Right lobe of liver (tissue), 6 donors: ENCODE measurements around the gene SLC9A8. TPM values are rescaled to one million over a fixed set of nuclear protein-coding genes. Genes with fewer than 3 reads are reported as not detected.
A peak's percentile ranks its signal among the peaks of the same experiment; 100 is the strongest.

ENCODE experiments used
- ATAC-seq, 4 donors: fragments of 200-7000 bp; cut with Tn5 transposase; one replicate each; pipeline ENCODE4 v1.9.1; 2020; ENCODE audit warnings: mild to moderate bottlenecking in 4 of 4, moderate library complexity in 4 of 4
- DNase-seq, 3 donors: peaks; one replicate each; pipeline ENCODE4 v3.0.0-alpha.2; 2020
- H3K27ac ChIP-seq, 3 donors: fragments of 200-600 bp; one replicate each; pipeline ENCODE4 v1.8.0; 2022
- H3K27me3 ChIP-seq, 2 donors: fragments of 200-600 bp; one replicate each; pipeline ENCODE4 v1.8.0; 2022
- H3K36me3 ChIP-seq, 4 donors: fragments of 200-600 bp; sonication (generic) in 1 of 4; one replicate each; pipeline versions ENCODE4 v1.5.1 to v1.8.0; 2017 to 2022; ENCODE audit warnings: control low read depth in 1 of 4
- H3K4me1 ChIP-seq, 4 donors: fragments of 200-600 bp; sonication (generic) in 1 of 4; one replicate each; pipeline versions ENCODE4 v1.5.1 to v1.8.0; 2017 to 2022; ENCODE audit warnings: control low read depth in 1 of 4
- H3K4me3 ChIP-seq, 3 donors: fragments of 200-600 bp; one replicate each; pipeline ENCODE4 v1.8.0; 2022
- H3K9me3 ChIP-seq, 4 donors: fragments of 200-600 bp; sonication (generic) in 1 of 4; one replicate each; pipeline versions ENCODE4 v1.5.1 to v1.8.0; 2017 to 2022; ENCODE audit warnings: control low read depth in 1 of 4
- CTCF ChIP-seq, 4 donors: fragments of 200-600 bp in 3 of 4; fragments of 450-650 bp in 1 of 4; IDR thresholded peaks; one replicate each; pipeline versions ENCODE4 v1.5.1 to v1.8.0; 2016 to 2022; ENCODE audit warnings: antibody characterized with exemption in 4 of 4, mild to moderate bottlenecking in 2 of 4
- POLR2A ChIP-seq: fragments of 450-650 bp; IDR thresholded peaks from one replicate; pipeline ENCODE4 v1.6.1; 2017; ENCODE audit warnings: antibody characterized with exemption, mild to moderate bottlenecking
- WGBS: methylation state at CpG from one replicate; pipeline ENCODE4 v1.1.6; 2018; ENCODE audit warnings: low coverage, low lambda C conversion rate; ENCODE audit not compliant: insufficient coverage; ENCODE audit errors: missing lambda C conversion rate; 5-methylcytosine and 5-hydroxymethylcytosine counted together
- intact Hi-C, 2 donors: fragments of 100-400 bp; cut with DNase I; formaldehyde crosslinking; loops; one replicate each; pipeline versions ENCODE4 v1.11.2 to v1.14.1; 2022
- total RNA-seq, 6 experiments: library from RNA; depleted of rRNA in 2 of 6; stranded (reverse); fragments of >200 nt in 2 of 6; fragmentation: NEBNext Ultra II Directional in 3 of 6; extraction: Animal tissue kit (Norgen Biotek cat#: 25700) in 3 of 6; gene quantifications; one replicate each; pipeline versions ENCODE4 v1.1.0 to v1.2.4, GENCODE V29; 2016 to 2023
- donor health status: DM: no; HTN: yes; CAD: no.
- donor health status: DM: no; HTN: no; CAD: no.
- donor health status: DM: no; HTN: no; CAD: no.
- donor health status: DM: no; HTN: yes; CAD: no.
- donor health status: DM: no; HTN: yes; CAD: no.

SLC9A8 gene
- total RNA-seq, 6 experiments from 2014 or later = 6.8 to 10.6 (median 9.6) TPM

- Histone ChIP-seq H3K9me3 (no peaks in the 10 kb centered on the region), H3K36me3 (peaks cover 0 to 17% (median 3%) of the 10 kb centered on the region in 4 donors), H3K27ac (peak overlapping the region; percentile 90 to 98 (median 92)), H3K27me3 (no peaks in the 10 kb centered on the region), H3K4me3 (peak overlapping the region; percentile 72 to 95 (median 88)), H3K4me1 (peaks cover 0 to 18% (median 2%) of the 10 kb centered on the region in 4 donors)
- intact Hi-C loops = no loop called here
- DNase-seq (no peak), ATAC-seq (peak in 1 of 4 donors; percentile 5)
- no peak for TF ChIP-seq POLR2A
- no peak for TF ChIP-seq CTCF (IDR thresholded peaks at IDR 0.05)
- WGBS = 6% methylated on average over 11 of the region's 11 CpGs
These were observed 812 bp downstream of the SLC9A8 start for GRCh38 chr20:49813305-49813974.

GRCh38 chr20:49814057-49814694, 1.5 kb downstream of the SLC9A8 start:
- peaks cover 0 to 18% (median 2%) of the 10 kb centered on the region in 4 donors for H3K4me1 ChIP-seq
- H3K27ac ChIP-seq = peak overlapping the region in 2 of 3 donors; percentile 92 to 98
- H3K4me3 ChIP-seq = no peak overlapping the region
- TF ChIP-seq CTCF (IDR thresholded peaks at IDR 0.05) (no peak), POLR2A (no peak)
- H3K36me3 ChIP-seq = peaks cover 0 to 20% (median 3%) of the 10 kb centered on the region in 4 donors
- H3K27me3 ChIP-seq = no peaks in the 10 kb centered on the region
- H3K9me3 ChIP-seq = no peaks in the 10 kb centered on the region
- intact Hi-C loops = no loop called here
- 55% methylated on average over 5 of the region's 5 CpGs for WGBS
- ATAC-seq (no peak), DNase-seq (no peak)

- Histone ChIP-seq H3K9me3 (no peaks in the 10 kb centered on the region), H3K36me3 (peaks cover 0 to 28% (median 3%) of the 10 kb centered on the region in 4 donors), H3K27me3 (no peaks in the 10 kb centered on the region), H3K27ac (peak overlapping the region in 1 of 3 donors; percentile 5), H3K4me3 (no peak overlapping the region), H3K4me1 (peaks cover 0 to 35% (median 6%) of the 10 kb centered on the region in 4 donors)
- WGBS = 37% methylated on average over 1 of the region's 1 CpG
- intact Hi-C loops = no loop called here
- no peak for DNase-seq
- no peak for ATAC-seq
- no peak for TF ChIP-seq CTCF (IDR thresholded peaks at IDR 0.05)
- no peak for TF ChIP-seq POLR2A
These were observed 6.2 kb downstream of the SLC9A8 start for GRCh38 chr20:49818816-49819215.

GRCh38 chr20:49819702-49820101, 7.1 kb downstream of the SLC9A8 start:
- DNase-seq (no peak), ATAC-seq (no peak)
- H3K27ac ChIP-seq = no peak overlapping the region
- H3K4me1 ChIP-seq = peaks cover 0 to 37% (median 5%) of the 10 kb centered on the region in 4 donors
- no peaks in the 10 kb centered on the region for H3K27me3 ChIP-seq
- TF ChIP-seq POLR2A = no peak
- no peak for TF ChIP-seq CTCF (IDR thresholded peaks at IDR 0.05)
- WGBS = 96% methylated on average over 3 of the region's 3 CpGs
- no peaks in the 10 kb centered on the region for H3K9me3 ChIP-seq
- intact Hi-C loops = no loop called here
- H3K4me3 ChIP-seq = no peak overlapping the region
- H3K36me3 ChIP-seq = peaks cover 0 to 28% (median 3%) of the 10 kb centered on the region in 4 donors
